Gastrocnemius medialis (tissue), 4 donors: Measurements from ENCODE around the gene RASSF6.

ENCODE experiments used
- POLR2A ChIP-seq, 2 donors: fragments of 450-650 bp; IDR thresholded peaks; one replicate each; pipeline ENCODE4 v1.6.1; 2017; ENCODE audit warnings: antibody characterized with exemption in 2 of 2, mild to moderate bottlenecking in 2 of 2, moderate library complexity in 2 of 2
- TF ChIP-seq, protein P1 (sequence below), 5 experiments: fragments of 450-650 bp in 3 of 5; fragments of 200-600 bp in 2 of 5; sonication (generic) in 2 of 5; IDR thresholded peaks in 4 of 5; conservative IDR thresholded peaks in 1 of 5; 1 replicate in 4 of 5; 2 replicates in 1 of 5; pipeline ENCODE4 v1.5.1; 2016 to 2019; ENCODE audit warnings: antibody characterized with exemption in 5 of 5, mild to moderate bottlenecking in 3 of 5, moderate library complexity in 3 of 5

DNA sequence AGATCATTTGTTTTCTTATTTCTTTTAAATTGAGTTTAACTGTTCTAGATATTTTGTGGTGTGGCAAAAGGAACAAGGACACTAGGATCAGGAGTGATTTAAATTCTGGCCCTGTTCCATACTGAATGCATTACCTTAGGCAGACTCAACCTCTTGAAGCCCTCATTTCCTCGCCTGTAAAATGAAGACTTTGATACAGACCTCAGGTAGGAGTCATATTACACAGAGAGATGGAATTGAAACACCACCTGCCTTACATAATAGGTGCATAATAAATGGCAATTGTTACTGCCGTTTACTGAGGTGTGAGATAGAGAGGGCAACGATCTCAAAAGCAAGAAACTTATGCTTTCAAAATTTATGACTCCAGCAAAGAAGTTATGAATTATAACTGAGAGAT is 28.2 kb upstream of the RASSF6 start:
- TF ChIP-seq, protein P1, sequence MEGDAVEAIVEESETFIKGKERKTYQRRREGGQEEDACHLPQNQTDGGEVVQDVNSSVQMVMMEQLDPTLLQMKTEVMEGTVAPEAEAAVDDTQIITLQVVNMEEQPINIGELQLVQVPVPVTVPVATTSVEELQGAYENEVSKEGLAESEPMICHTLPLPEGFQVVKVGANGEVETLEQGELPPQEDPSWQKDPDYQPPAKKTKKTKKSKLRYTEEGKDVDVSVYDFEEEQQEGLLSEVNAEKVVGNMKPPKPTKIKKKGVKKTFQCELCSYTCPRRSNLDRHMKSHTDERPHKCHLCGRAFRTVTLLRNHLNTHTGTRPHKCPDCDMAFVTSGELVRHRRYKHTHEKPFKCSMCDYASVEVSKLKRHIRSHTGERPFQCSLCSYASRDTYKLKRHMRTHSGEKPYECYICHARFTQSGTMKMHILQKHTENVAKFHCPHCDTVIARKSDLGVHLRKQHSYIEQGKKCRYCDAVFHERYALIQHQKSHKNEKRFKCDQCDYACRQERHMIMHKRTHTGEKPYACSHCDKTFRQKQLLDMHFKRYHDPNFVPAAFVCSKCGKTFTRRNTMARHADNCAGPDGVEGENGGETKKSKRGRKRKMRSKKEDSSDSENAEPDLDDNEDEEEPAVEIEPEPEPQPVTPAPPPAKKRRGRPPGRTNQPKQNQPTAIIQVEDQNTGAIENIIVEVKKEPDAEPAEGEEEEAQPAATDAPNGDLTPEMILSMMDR (IDR thresholded peaks at IDR 0.05 in 4 of 5, conservative IDR thresholded peaks at IDR 0.05 in 1 of 5) = no peak
- TF ChIP-seq POLR2A (IDR thresholded peaks at IDR 0.05) = no peak
